ENCODE data around the gene FDX2. TPM values are rescaled to one million over a fixed set of nuclear protein-coding genes. Genes with fewer than 3 reads are reported as not detected.

Gene FDX2
- total and polyA plus RNA-seq, 2 donors (not counting 1 experiment from before 2014, with no cell fraction given): 13.9 to 21.5 TPM

DNA sequence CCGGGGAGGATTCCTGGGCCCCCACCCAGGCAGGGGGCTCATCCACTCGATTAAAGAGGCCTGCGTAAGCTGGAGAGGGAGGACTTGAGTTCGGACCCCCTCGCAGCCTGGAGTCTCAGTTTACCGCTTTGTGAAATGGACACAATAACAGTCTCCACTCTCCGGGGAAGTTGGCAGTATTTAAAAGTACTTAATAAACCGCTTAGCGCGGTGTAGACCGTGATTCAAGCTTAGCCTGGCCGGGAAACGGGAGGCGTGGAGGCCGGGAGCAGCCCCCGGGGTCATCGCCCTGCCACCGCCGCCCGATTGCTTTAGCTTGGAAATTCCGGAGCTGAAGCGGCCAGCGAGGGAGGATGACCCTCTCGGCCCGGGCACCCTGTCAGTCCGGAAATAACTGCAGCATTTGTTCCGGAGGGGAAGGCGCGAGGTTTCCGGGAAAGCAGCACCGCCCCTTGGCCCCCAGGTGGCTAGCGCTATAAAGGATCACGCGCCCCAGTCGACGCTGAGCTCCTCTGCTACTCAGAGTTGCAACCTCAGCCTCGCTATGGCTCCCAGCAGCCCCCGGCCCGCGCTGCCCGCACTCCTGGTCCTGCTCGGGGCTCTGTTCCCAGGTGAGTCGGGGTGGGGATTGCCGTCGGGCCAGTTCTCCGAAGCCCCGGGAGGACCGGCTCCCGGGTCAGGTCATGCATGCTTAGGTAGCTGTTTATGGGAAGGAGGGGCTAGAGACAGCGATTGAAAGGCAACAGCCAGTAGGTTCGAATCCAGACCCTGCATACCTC, 45.0 kb downstream of the FDX2 start, which contains the start of gene ICAM1:
ICAM1 (plus strand) TSS at position 505 of the 779 bp plus-strand sequence; CDS start at position 545, 40 bp downstream.
- ChIA-PET POLR2A (interaction anchor here (0.6 to 3.5 kb wide), 14 partner anchors 9 to 373 kb away, joined by 3 to 32 read pairs (median 4); partner anchors contain the start of genes ICAM4, ICAM5, RAVER1 and TYK2), CTCF (interaction anchor here (0.6 to 9.2 kb wide), 30 partner anchors 9 to 371 kb away, joined by 3 to 570 read pairs (median 4); partner anchors contain the start of genes CDC37, ICAM4, ICAM5 and KRI1)
- Mint-ChIP-seq H3K4me3 (peak within 1 kb of the TSS; percentile 88), H3K27me3 (no peaks in the 10 kb centered on the region), H3K27ac (peak within 1 kb of the TSS; percentile 94), H3K4me1 (peaks cover 35% of the 10 kb centered on the region), H3K9me3 (ENCODE audit: insufficient read depth) (no peaks in the 10 kb centered on the region)
- Histone ChIP-seq H3K79me2 (ENCODE audit: control insufficient read depth, insufficient read depth, low read length) (peaks cover 3% of the 10 kb centered on the region), H4K20me1 (ENCODE audit: control insufficient read depth, insufficient read depth, low read length, poor library complexity, severe bottlenecking) (no peaks in the 10 kb centered on the region), H3K36me3 (replicated peaks in 1 of 2; ENCODE audit: control extremely low read depth in 1 of 2, control insufficient read depth in 1 of 2, extremely low read depth in 1 of 2, insufficient read depth in 2 of 2, low read length in 1 of 2) (peaks cover 0 to 5% of the 10 kb centered on the region in 2 experiments), H3K9ac (ENCODE audit: low read length) (peak within 1 kb of the TSS; percentile 74), H3K4me1 (ENCODE audit: control insufficient read depth in 2 of 2, insufficient read depth in 2 of 2, low read length in 2 of 2) (peaks cover 13 to 35% of the 10 kb centered on the region in 2 donors), H3K9me3 (ENCODE audit: control extremely low read depth in 1 of 3, control insufficient read depth in 2 of 3, insufficient read depth in 1 of 3, low read length in 2 of 3) (no peaks in the 10 kb centered on the region), H3K4me3 (ENCODE audit: control extremely low read depth in 1 of 5, extremely low read depth in 1 of 5, insufficient read depth in 1 of 5, low read depth in 2 of 5, low read length in 4 of 5) (peak within 1 kb of the TSS; percentile 41 to 72 (median 56)), H3K27me3 (replicated peaks in 1 of 4; ENCODE audit: control extremely low read depth in 1 of 4, control insufficient read depth in 3 of 4, insufficient read depth in 4 of 4, low read length in 3 of 4) (no peaks in the 10 kb centered on the region), H3K4me2 (replicated peaks; ENCODE audit: low read depth, low read length, poor library complexity, severe bottlenecking) (peak within 1 kb of the TSS; percentile 84), H3K27ac (ENCODE audit: low read length in 2 of 2) (peak within 1 kb of the TSS; percentile 90 to 97), H2AFZ (ENCODE audit: insufficient read depth, low read depth, low read length, poor library complexity, severe bottlenecking) (peak within 1 kb of the TSS; percentile 12)
- peak; percentile 92 for DNase-seq
- intact Hi-C loops (cut with micrococcal nuclease): loop anchor here (1.0 to 2.0 kb wide), 6 partner anchors 16 to 110 kb away; partner anchors contain the start of genes FDX2, ICAM4, RAVER1 and TYK2
- no peak for TF ChIP-seq EZH2 (IDR thresholded peaks at IDR 0.05; ENCODE audit: borderline replicate concordance, insufficient read depth, low read depth, low read length, poor library complexity, severe bottlenecking)
- TF ChIP-seq, protein P1, sequence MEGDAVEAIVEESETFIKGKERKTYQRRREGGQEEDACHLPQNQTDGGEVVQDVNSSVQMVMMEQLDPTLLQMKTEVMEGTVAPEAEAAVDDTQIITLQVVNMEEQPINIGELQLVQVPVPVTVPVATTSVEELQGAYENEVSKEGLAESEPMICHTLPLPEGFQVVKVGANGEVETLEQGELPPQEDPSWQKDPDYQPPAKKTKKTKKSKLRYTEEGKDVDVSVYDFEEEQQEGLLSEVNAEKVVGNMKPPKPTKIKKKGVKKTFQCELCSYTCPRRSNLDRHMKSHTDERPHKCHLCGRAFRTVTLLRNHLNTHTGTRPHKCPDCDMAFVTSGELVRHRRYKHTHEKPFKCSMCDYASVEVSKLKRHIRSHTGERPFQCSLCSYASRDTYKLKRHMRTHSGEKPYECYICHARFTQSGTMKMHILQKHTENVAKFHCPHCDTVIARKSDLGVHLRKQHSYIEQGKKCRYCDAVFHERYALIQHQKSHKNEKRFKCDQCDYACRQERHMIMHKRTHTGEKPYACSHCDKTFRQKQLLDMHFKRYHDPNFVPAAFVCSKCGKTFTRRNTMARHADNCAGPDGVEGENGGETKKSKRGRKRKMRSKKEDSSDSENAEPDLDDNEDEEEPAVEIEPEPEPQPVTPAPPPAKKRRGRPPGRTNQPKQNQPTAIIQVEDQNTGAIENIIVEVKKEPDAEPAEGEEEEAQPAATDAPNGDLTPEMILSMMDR (IDR thresholded peaks at IDR 0.05): no peak
- peak; percentile 39 for ATAC-seq (ENCODE audit: low read depth)
- under 1% methylated on average over 49 of the region's 51 CpGs for WGBS (ENCODE audit: insufficient coverage)

Measured in B cell (primary cell).